Peyer's patch (tissue), 4 donors: ENCODE data around the gene TAMALIN.

Source experiments
- POLR2A ChIP-seq, 2 donors: fragments of 450-650 bp; IDR thresholded peaks; one replicate each; pipeline ENCODE4 v1.5.1; 2017; ENCODE audit warnings: antibody characterized with exemption in 2 of 2, mild to moderate bottlenecking in 2 of 2, moderate library complexity in 2 of 2
- TF ChIP-seq, protein P1 (sequence below), 6 experiments: fragments of 450-650 bp in 4 of 6; fragments of 200-600 bp in 2 of 6; sonication (generic) in 1 of 6; IDR thresholded peaks; one replicate each; pipeline ENCODE4 v1.5.1; 2017 to 2019; ENCODE audit warnings: antibody characterized with exemption in 6 of 6, mild to moderate bottlenecking in 3 of 6, moderate library complexity in 1 of 6

DNA sequence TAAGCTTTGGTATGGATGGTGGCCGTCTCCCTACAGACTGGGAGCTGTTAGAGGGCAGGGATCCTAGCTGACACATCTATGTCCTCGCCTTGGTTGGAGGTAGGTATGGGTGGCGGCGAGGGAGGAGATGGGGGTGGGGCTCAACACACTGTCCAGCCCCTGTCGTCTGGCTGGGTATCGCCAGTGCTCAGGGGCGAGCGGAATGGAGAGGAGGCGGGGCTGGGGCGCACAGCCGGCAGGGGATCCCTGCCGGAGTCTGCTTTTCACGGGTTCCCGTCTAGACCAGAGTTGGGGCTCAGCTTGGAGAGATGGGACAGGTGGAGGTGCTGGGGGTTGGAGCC is 16.1 kb downstream of the TAMALIN start:
- TF ChIP-seq POLR2A (IDR thresholded peaks at IDR 0.05) = no peak
- TF ChIP-seq, protein P1, sequence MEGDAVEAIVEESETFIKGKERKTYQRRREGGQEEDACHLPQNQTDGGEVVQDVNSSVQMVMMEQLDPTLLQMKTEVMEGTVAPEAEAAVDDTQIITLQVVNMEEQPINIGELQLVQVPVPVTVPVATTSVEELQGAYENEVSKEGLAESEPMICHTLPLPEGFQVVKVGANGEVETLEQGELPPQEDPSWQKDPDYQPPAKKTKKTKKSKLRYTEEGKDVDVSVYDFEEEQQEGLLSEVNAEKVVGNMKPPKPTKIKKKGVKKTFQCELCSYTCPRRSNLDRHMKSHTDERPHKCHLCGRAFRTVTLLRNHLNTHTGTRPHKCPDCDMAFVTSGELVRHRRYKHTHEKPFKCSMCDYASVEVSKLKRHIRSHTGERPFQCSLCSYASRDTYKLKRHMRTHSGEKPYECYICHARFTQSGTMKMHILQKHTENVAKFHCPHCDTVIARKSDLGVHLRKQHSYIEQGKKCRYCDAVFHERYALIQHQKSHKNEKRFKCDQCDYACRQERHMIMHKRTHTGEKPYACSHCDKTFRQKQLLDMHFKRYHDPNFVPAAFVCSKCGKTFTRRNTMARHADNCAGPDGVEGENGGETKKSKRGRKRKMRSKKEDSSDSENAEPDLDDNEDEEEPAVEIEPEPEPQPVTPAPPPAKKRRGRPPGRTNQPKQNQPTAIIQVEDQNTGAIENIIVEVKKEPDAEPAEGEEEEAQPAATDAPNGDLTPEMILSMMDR (IDR thresholded peaks at IDR 0.05) = no peak
